Measurements from ENCODE around the gene ZNF273. TPM values are rescaled to one million over a fixed set of nuclear protein-coding genes. Genes with fewer than 3 reads are reported as not detected.

Gene ZNF273
- total RNA-seq, 1 experiment from 2014 or later = 17.9 TPM

- H2BK20ac ChIP-seq (ENCODE audit: low read depth, low read length, poor library complexity, severe bottlenecking) = no peak overlapping the region
- Mint-ChIP-seq H3K27me3 (ENCODE audit: low read depth) (peaks cover 78% of the 10 kb centered on the region), H3K4me1 (peaks cover 9 to 13% of the 10 kb centered on the region in 2 experiments), H3K27ac (no peak overlapping the region), H3K9me3 (peaks cover 25 to 26% of the 10 kb centered on the region in 2 experiments), H3K36me3 (ENCODE audit: insufficient read depth in 1 of 3, low read depth in 3 of 3) (peaks cover 0 to 3% (median 3%) of the 10 kb centered on the region in 3 experiments; a peak in 4 of 7 replicates), H3K4me3 (no peak overlapping the region)
- no peak overlapping the region for H2BK12ac ChIP-seq (ENCODE audit: insufficient read length, low read depth, low read length)
- H4K5ac ChIP-seq (ENCODE audit: insufficient read length, low read depth, low read length) = no peak overlapping the region
- H4K8ac ChIP-seq (replicated peaks; ENCODE audit: insufficient read length, low read depth, low read length) = no peak overlapping the region
- TF ChIP-seq, protein P1, sequence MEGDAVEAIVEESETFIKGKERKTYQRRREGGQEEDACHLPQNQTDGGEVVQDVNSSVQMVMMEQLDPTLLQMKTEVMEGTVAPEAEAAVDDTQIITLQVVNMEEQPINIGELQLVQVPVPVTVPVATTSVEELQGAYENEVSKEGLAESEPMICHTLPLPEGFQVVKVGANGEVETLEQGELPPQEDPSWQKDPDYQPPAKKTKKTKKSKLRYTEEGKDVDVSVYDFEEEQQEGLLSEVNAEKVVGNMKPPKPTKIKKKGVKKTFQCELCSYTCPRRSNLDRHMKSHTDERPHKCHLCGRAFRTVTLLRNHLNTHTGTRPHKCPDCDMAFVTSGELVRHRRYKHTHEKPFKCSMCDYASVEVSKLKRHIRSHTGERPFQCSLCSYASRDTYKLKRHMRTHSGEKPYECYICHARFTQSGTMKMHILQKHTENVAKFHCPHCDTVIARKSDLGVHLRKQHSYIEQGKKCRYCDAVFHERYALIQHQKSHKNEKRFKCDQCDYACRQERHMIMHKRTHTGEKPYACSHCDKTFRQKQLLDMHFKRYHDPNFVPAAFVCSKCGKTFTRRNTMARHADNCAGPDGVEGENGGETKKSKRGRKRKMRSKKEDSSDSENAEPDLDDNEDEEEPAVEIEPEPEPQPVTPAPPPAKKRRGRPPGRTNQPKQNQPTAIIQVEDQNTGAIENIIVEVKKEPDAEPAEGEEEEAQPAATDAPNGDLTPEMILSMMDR (conservative IDR thresholded peaks at IDR 0.05) = no peak
- H3K56ac ChIP-seq (ENCODE audit: insufficient read length, low read depth, low read length) = no peak overlapping the region
- no peak overlapping the region for H2BK120ac ChIP-seq (ENCODE audit: low read depth, low read length, poor library complexity, severe bottlenecking)
- no peaks in the 10 kb centered on the region for H3K9me3 ChIP-seq (ENCODE audit: control insufficient read depth, low read depth, low read length)
- peak; percentile 5 for DNase-seq
- no peak overlapping the region for H3T11ph ChIP-seq (ENCODE audit: low read length)
- no peaks in the 10 kb centered on the region for H3K4me1 ChIP-seq (ENCODE audit: insufficient read depth, low read length)
- H2BK15ac ChIP-seq (ENCODE audit: low read depth, low read length) = no peak overlapping the region
- no peaks in the 10 kb centered on the region for H3K79me1 ChIP-seq (ENCODE audit: insufficient read depth, low read depth, low read length, poor library complexity, severe bottlenecking)
- no peak overlapping the region for H3K27ac ChIP-seq (ENCODE audit: insufficient read length, low read depth, low read length)
- no peak overlapping the region for H3K18ac ChIP-seq (ENCODE audit: insufficient read length, low read depth, low read length)
- no peak overlapping the region for H3K4me2 ChIP-seq (ENCODE audit: insufficient read depth, insufficient read length, low read length)
- H3K79me2 ChIP-seq (ENCODE audit: insufficient read depth, low read length) = no peaks in the 10 kb centered on the region
- peaks cover 30% of the 10 kb centered on the region; the same call in 1 of the 2 replicates for H3K27me3 ChIP-seq (ENCODE audit: insufficient read depth, low read length)
- no peak overlapping the region for H2AFZ ChIP-seq (ENCODE audit: low read length)
- no CpG with 5 or more reads among the region's 4 CpGs for WGBS (ENCODE audit: extremely low coverage, insufficient read length, low lambda C conversion rate)
- H3K14ac ChIP-seq (ENCODE audit: insufficient read depth, low read length) = no peak overlapping the region
- no peak overlapping the region for H3K9ac ChIP-seq (ENCODE audit: extremely low read depth, insufficient read length, low read length)
- no peak overlapping the region for H4K91ac ChIP-seq (ENCODE audit: insufficient read length, low read depth, low read length)
- H4K20me1 ChIP-seq (ENCODE audit: control insufficient read depth, insufficient read depth, insufficient read length) = no peaks in the 10 kb centered on the region
- H3K4ac ChIP-seq (ENCODE audit: low read depth, low read length) = no peak overlapping the region
- no peak overlapping the region for H3K23ac ChIP-seq (ENCODE audit: insufficient read length, low read depth, low read length)
- peaks cover 14% of the 10 kb centered on the region for H3K23me2 ChIP-seq (ENCODE audit: insufficient read length, low read depth, low read length, poor library complexity, severe bottlenecking)
- no peak overlapping the region for H2BK5ac ChIP-seq (ENCODE audit: insufficient read length, low read length)
- no peak overlapping the region for H2AK5ac ChIP-seq (ENCODE audit: insufficient read length, low read length)
Measured at GRCh38 chr7:64886956-64887545, 16.0 kb upstream of the ZNF273 start.
